Activated CD4-positive, alpha-beta memory T cell treated with anti-CD3 and anti-CD28 coated beads, Interleukin-2, amount 10 ng/mL, durations not matched to agents 7 days and 5 days (primary cell): ENCODE data around the gene ANKRD39. TPM values are rescaled to one million over a fixed set of nuclear protein-coding genes. Genes with fewer than 3 reads are reported as not detected.
"Not testable (repeated sequence)": the region's sequence is repeated elsewhere in the genome, so short reads cannot be mapped to it uniquely, and the experiment has no call there.

Experiments
- CTCF ChIA-PET: fragments of 350-600 bp; sonication (Branson Sonifier 250); formaldehyde crosslinking; loops from one replicate; lab custom pipeline; 2021; ENCODE audit warnings: antibody characterized with exemption, inconsistent platforms; lab: Charles Lee
- POLR2A ChIA-PET: fragments of 350-600 bp; sonication (Branson Sonifier 250); formaldehyde crosslinking; loops from one replicate; lab custom pipeline; 2021; ENCODE audit warnings: antibody characterized with exemption; lab: Charles Lee
- DNase-seq: peaks from one replicate; pipeline ENCODE4 v3.0.0-alpha.2; 2020
- H3K27ac Mint-ChIP-seq: one replicate; pipeline ENCODE4 v1.8.0; 2021; ENCODE audit warnings: mild to moderate bottlenecking, mixed read lengths
- H3K27me3 Mint-ChIP-seq: one replicate; pipeline ENCODE4 v1.8.0; 2021; ENCODE audit warnings: mixed read lengths
- H3K36me3 Mint-ChIP-seq: one replicate; pipeline ENCODE4 v1.8.0; 2021; ENCODE audit warnings: low read depth, mixed read lengths
- H3K4me1 Mint-ChIP-seq: one replicate; pipeline ENCODE4 v1.8.0; 2021; ENCODE audit warnings: mixed read lengths
- H3K4me3 Mint-ChIP-seq: one replicate; pipeline ENCODE4 v1.8.0; 2021; ENCODE audit warnings: mild to moderate bottlenecking, mixed read lengths
- H3K9me3 Mint-ChIP-seq: one replicate; pipeline ENCODE4 v1.8.0; 2021; ENCODE audit warnings: mixed read lengths
- total RNA-seq, 2 experiments: library from RNA; stranded (reverse); gene quantifications; one replicate each; pipeline ENCODE4 v1.2.3, GENCODE V29; 2021

ANKRD39 gene
- total RNA-seq, 2 experiments from 2014 or later, result 44.1 to 47.7 TPM

DNA sequence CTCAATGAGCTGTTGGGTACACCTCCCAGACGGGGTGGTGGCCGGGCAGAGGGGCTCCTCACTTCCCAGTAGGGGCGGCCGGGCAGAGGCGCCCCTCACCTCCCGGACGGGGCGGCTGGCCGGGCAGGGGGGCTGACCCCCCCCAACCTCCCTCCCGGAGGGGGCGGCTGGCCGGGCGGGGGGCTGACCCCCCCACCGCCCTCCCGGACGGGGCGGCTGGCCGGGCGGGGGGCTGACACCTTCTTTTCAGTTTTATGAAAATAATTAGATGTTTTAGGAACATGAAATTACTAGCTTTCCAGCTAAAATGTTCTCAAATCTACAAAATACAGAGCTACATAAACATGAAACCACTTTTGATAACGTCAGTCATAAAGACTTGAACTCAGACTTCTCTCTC, 51.9 kb downstream of the ANKRD39 start:
- Mint-ChIP-seq H3K27ac (peak overlapping the region; percentile 86), H3K4me1 (peaks cover 21% of the 10 kb centered on the region)
- H3K27me3 Mint-ChIP-seq, H3K9me3 Mint-ChIP-seq, H3K4me3 Mint-ChIP-seq, DNase-seq, H3K36me3 Mint-ChIP-seq: not testable (repeated sequence)
- CTCF ChIA-PET, result interaction anchor here (1.5 to 6.4 kb wide), 4 partner anchors 11 to 52 kb away, joined by 4 to 50 read pairs (median 4); partner anchors contain the start of genes ANKRD39 and CNNM3
- POLR2A ChIA-PET, result interaction anchor here (2.1 kb wide), 1 partner anchor 10 kb away, joined by 19 read pairs; the partner anchor contains the start of gene CNNM3

GRCh38 chr2:96804986-96805385, 52.8 kb downstream of the ANKRD39 start:
- Mint-ChIP-seq H3K36me3 (peaks cover 10% of the 10 kb centered on the region), H3K27me3 (no peaks in the 10 kb centered on the region), H3K27ac (peak overlapping the region; percentile 35), H3K4me1 (peaks cover 21% of the 10 kb centered on the region), H3K4me3 (no peak overlapping the region), H3K9me3 (no peaks in the 10 kb centered on the region)
- DNase-seq, result no peak
- POLR2A ChIA-PET, result no interaction called here
- CTCF ChIA-PET, result interaction anchor here (6.4 kb wide), 1 partner anchor 12 kb away, joined by 50 read pairs; the partner anchor contains the start of gene CNNM3

DNA sequence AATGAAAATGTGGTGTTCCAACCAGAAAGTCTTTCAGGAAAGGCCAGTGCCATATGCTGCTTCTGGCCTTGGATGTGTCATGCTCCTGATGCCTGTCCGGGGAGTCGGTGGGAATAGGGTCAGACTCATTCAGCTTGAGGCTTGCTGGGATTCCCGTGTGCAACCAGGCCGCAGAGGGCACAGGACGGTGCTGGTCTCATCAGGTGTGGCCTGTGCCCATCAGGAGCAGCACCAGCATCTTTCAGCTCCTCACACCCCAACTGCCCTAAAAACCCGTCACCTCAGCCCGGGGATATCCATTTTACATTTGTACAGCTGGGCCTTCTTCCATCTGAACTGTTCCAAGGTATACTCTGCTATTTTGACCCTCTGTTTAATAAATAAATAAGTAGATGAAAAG, 55.1 kb downstream of the ANKRD39 start:
- POLR2A ChIA-PET, result interaction anchor here (0.7 to 1.2 kb wide), 3 partner anchors 14 to 55 kb away, joined by 3 read pairs; partner anchors contain the start of genes ANKRD39 and CNNM3
- Mint-ChIP-seq H3K4me3 (no peak overlapping the region), H3K27me3 (no peaks in the 10 kb centered on the region), H3K27ac (no peak overlapping the region), H3K4me1 (peaks cover 14% of the 10 kb centered on the region), H3K36me3 (peaks cover 4% of the 10 kb centered on the region), H3K9me3 (no peaks in the 10 kb centered on the region)
- DNase-seq, result no peak
- CTCF ChIA-PET, result interaction anchor here (0.7 to 6.4 kb wide), 4 partner anchors 14 to 309 kb away, joined by 3 to 50 read pairs (median 4); partner anchors contain the start of genes ANKRD39 and CNNM3

- POLR2A ChIA-PET, result interaction anchor here (0.7 to 1.2 kb wide), 3 partner anchors 14 to 56 kb away, joined by 3 read pairs; partner anchors contain the start of genes ANKRD39 and CNNM3
- Mint-ChIP-seq H3K9me3 (no peaks in the 10 kb centered on the region), H3K36me3 (peaks cover 4% of the 10 kb centered on the region), H3K4me3 (no peak overlapping the region), H3K27ac (no peak overlapping the region), H3K27me3 (no peaks in the 10 kb centered on the region), H3K4me1 (peaks cover 10% of the 10 kb centered on the region)
- CTCF ChIA-PET, result interaction anchor here (0.8 to 6.4 kb wide), 8 partner anchors 10 to 310 kb away, joined by 3 to 50 read pairs (median 4); partner anchors contain the start of genes ANKRD39 and CNNM3
- DNase-seq, result peak; percentile 56
Measured at GRCh38 chr2:96801786-96802595, 55.8 kb downstream of the ANKRD39 start.

- Mint-ChIP-seq H3K36me3 (peaks cover under 1% of the 10 kb centered on the region), H3K4me1 (peaks cover 2% of the 10 kb centered on the region), H3K9me3 (no peaks in the 10 kb centered on the region), H3K4me3 (no peak overlapping the region), H3K27me3 (no peaks in the 10 kb centered on the region), H3K27ac (no peak overlapping the region)
- DNase-seq, result peak; percentile 74
- ChIA-PET POLR2A (interaction anchor here (0.8 to 2.4 kb wide), 5 partner anchors 14 to 264 kb away, joined by 3 to 8 read pairs (median 3); partner anchors contain the start of genes ARID5A and CNNM3), CTCF (interaction anchor here (0.8 to 2.3 kb wide), 9 partner anchors 9 to 61 kb away, joined by 3 to 14 read pairs (median 4); partner anchors contain the start of genes ANKRD39, CNNM3 and CNNM4)
Measured at GRCh38 chr2:96801005-96801785, 56.6 kb downstream of the ANKRD39 start.

DNA sequence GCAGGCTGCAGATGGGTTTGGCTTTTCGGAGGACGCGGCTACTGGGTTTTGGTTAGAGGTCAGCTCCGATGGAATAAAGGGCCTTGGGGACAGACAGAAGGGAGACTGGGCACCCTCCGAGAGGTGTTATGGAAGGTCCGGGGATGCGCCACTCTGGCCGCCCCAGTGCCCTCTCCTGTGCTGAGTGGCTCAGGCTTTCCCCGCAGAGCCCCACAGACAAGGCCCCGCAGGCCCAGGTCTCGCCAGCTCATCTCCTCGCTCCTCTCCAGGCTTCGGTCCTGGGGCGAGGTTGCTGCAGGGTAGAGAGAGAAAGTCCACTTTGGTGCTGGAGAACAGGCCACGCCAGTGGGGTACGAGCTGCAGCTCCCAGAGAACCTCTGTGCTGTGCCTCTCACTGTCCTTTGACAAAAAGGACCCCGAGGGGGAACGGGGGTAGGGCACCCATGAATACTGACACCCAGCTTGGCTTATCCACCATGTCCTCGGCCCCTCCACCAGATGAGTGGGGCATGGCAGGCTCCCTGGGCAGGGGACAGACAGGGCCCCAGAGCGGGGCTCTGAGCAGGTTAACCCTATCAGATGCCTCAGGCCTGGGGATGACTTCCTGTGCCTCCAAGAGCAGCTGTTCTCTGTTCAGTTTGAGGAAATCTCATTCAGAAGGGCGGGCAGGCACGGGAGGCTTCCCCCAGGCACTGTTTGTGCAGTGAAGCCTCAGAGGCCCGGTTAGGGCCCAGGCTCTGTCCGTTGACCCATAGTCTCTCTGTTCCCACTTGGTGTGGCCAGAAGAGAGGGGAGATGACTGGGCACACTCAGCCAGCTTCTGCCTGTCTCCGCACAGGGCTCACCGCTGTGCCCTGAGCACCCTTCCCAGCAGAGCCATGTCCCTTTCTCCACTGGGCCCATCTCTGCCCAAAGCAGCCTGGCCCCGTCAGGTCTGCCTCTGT, 57.5 kb downstream of the ANKRD39 start:
- no peak overlapping the region for H3K27ac Mint-ChIP-seq

DNA sequence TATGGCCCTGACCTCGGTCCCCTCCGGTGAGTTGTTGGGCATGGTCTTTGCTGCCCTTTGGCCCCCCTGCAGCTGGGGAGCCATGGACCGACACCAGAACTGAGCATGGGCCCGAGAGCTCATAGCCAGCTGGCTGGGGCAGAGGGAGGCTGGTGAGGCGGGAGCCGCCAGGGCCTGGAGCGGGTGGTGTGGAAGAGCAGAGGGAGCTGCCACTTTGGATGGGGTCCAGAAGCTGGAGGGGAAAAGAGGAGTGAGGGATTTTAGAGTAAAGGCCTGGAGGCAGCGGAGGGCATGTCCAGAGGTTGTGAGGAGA, 58.2 kb downstream of the ANKRD39 start:
- no peak for DNase-seq
- H3K4me3 Mint-ChIP-seq, result no peak overlapping the region
- ChIA-PET CTCF (interaction anchor here (1.4 to 2.3 kb wide), 2 partner anchors 11 to 38 kb away, joined by 3 to 14 read pairs; partner anchors contain the start of gene CNNM4), POLR2A (interaction anchor here (2.4 kb wide), 1 partner anchor 25 kb away, joined by 8 read pairs; no protein-coding TSS in a partner anchor)
- no peaks in the 10 kb centered on the region for H3K27me3 Mint-ChIP-seq
- H3K27ac Mint-ChIP-seq, result no peak overlapping the region
- H3K9me3 Mint-ChIP-seq, result no peaks in the 10 kb centered on the region
- no peaks in the 10 kb centered on the region for H3K4me1 Mint-ChIP-seq
- H3K36me3 Mint-ChIP-seq, result no peaks in the 10 kb centered on the region

More for the DNA sequence above, 57.5 kb downstream of the ANKRD39 start:
- CTCF ChIA-PET, result interaction anchor here (1.2 to 2.3 kb wide), 7 partner anchors 15 to 58 kb away, joined by 3 to 14 read pairs (median 5); partner anchors contain the start of genes ANKRD39, CNNM3 and CNNM4
- Mint-ChIP-seq H3K4me1 (no peaks in the 10 kb centered on the region), H3K9me3 (no peaks in the 10 kb centered on the region), H3K36me3 (no peaks in the 10 kb centered on the region), H3K27me3 (no peaks in the 10 kb centered on the region), H3K4me3 (no peak overlapping the region)
- POLR2A ChIA-PET, result interaction anchor here (0.8 to 2.4 kb wide), 5 partner anchors 15 to 263 kb away, joined by 3 to 8 read pairs (median 3); partner anchors contain the start of genes ARID5A and CNNM3
- DNase-seq, result no peak

DNA sequence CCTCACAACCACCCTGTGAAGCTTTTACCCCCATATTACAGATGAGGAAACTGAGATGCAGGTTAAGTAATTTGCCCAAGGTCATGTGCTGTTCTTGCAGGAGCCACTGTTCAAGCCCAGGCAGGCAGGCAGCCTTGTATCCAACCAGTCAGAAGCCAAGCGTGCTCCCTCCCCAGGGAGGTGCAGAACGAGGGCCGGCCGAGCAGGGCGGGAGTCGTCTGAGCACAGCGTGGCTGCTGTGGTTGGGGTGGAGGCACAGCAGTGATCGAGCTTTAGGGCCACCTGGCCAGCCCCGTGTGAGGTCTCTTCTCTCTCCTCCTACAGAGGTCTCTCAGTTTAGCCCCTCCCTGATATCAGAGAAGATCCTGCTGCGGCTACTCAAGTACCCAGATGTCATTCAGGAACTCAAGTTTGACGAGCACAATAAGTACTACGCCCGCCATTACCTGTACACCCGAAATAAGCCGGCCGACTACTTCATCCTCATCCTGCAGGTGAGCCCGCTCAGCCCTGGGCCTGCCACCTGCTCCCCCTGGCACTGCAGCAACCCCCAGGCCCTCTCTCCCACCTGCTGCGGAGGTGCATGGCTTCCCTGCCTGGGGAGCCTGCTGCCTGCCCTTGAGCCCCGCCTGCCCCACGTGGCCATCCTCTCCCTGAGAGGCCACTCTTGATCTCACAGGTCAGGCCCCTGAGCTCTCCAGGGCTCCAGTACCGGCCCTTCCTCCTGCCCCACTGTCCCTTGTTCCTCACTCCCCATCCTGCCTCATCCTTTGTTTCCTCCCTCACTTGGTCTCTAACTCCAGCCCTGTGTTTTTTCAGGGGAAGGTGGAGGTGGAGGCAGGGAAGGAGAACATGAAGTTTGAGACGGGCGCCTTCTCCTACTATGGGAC, 58.8 kb downstream of the ANKRD39 start:
- ChIA-PET POLR2A (interaction anchor here (2.4 kb wide), 1 partner anchor 25 kb away, joined by 8 read pairs; no protein-coding TSS in a partner anchor), CTCF (interaction anchor here (1.4 to 2.3 kb wide), 2 partner anchors 10 to 38 kb away, joined by 3 to 14 read pairs; partner anchors contain the start of gene CNNM4)
- H3K4me1 Mint-ChIP-seq, result no peaks in the 10 kb centered on the region
- H3K4me3 Mint-ChIP-seq, result no peak overlapping the region
- no peaks in the 10 kb centered on the region for H3K27me3 Mint-ChIP-seq
- no peak for DNase-seq
- H3K36me3 Mint-ChIP-seq, result no peaks in the 10 kb centered on the region
- H3K9me3 Mint-ChIP-seq, result no peaks in the 10 kb centered on the region
- H3K27ac Mint-ChIP-seq, result no peak overlapping the region
